GM23338 (cell line): Measurements from ENCODE around the gene AHNAK.

Experiments used
- EZH2phosphoT487 ChIP-seq: fragments of 200-600 bp; sonication (generic); IDR thresholded peaks from one replicate; pipeline ENCODE4 v1.8.1; 2018; ENCODE audit warnings: antibody characterized with exemption; ENCODE audit not compliant: unreplicated experiment
- JUNB ChIP-seq: IDR thresholded peaks from one replicate; pipeline ENCODE4 v1.6.1; 2016; ENCODE audit warnings: antibody characterized with exemption; ENCODE audit not compliant: unreplicated experiment
- TF ChIP-seq, protein P1 (sequence below), 2 experiments: fragments of 200-600 bp in 1 of 2; sonication (generic) in 1 of 2; conservative IDR thresholded peaks; 2 replicates each; pipeline versions ENCODE4 v1.5.1 to v1.6.1; 2016 to 2017; ENCODE audit warnings: antibody characterized with exemption in 2 of 2, low read depth in 2 of 2, mild to moderate bottlenecking in 2 of 2, moderate library complexity in 1 of 2
- TF ChIP-seq, protein P2 (sequence below): IDR thresholded peaks from one replicate; pipeline ENCODE4 v1.6.1; 2018; ENCODE audit warnings: antibody characterized with exemption; ENCODE audit not compliant: unreplicated experiment

DNA sequence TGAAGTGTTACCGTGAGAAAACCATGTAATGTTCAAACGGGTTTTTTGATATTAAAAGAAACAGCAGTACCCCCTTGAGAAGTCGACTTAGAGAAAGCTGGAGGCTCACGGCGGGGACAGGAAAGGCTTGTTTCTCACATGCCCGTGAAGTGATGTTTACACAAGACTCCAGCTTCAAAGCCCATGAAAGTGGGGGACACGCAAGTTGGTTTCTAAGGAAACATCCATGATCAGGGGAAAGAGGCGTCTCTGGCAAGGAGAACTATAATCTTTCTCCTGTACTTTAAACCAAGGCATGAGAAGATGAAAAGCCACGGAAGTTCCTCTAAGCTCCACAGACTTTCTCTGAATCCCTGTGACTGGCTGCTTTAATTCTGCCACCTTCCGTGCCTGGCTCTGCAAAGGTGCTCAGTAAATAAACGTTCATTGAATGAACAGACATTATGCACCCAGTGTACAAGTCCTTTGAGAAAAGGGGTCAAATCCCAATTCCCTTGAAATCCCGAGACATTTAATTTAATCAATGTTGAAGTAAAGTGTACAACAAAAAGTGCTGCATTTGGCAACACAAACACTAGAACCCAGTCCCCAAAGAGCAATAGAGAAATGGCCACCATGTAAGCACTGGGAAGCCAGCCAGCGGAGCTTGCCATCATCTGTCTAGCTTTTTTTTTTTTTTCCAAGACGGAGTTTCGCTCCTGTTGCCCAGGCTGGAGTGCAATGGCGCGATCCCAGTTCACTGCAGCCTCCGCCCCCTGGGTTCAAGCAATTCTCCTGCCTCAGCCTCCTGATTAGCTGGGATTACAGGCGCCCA is 58.7 kb downstream of the AHNAK start:
- no peak for TF ChIP-seq JUNB
- TF ChIP-seq, protein P1, sequence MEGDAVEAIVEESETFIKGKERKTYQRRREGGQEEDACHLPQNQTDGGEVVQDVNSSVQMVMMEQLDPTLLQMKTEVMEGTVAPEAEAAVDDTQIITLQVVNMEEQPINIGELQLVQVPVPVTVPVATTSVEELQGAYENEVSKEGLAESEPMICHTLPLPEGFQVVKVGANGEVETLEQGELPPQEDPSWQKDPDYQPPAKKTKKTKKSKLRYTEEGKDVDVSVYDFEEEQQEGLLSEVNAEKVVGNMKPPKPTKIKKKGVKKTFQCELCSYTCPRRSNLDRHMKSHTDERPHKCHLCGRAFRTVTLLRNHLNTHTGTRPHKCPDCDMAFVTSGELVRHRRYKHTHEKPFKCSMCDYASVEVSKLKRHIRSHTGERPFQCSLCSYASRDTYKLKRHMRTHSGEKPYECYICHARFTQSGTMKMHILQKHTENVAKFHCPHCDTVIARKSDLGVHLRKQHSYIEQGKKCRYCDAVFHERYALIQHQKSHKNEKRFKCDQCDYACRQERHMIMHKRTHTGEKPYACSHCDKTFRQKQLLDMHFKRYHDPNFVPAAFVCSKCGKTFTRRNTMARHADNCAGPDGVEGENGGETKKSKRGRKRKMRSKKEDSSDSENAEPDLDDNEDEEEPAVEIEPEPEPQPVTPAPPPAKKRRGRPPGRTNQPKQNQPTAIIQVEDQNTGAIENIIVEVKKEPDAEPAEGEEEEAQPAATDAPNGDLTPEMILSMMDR (conservative IDR thresholded peaks at IDR 0.05; ENCODE audit: low read depth in 2 of 2): no peak
- TF ChIP-seq, protein P2, sequence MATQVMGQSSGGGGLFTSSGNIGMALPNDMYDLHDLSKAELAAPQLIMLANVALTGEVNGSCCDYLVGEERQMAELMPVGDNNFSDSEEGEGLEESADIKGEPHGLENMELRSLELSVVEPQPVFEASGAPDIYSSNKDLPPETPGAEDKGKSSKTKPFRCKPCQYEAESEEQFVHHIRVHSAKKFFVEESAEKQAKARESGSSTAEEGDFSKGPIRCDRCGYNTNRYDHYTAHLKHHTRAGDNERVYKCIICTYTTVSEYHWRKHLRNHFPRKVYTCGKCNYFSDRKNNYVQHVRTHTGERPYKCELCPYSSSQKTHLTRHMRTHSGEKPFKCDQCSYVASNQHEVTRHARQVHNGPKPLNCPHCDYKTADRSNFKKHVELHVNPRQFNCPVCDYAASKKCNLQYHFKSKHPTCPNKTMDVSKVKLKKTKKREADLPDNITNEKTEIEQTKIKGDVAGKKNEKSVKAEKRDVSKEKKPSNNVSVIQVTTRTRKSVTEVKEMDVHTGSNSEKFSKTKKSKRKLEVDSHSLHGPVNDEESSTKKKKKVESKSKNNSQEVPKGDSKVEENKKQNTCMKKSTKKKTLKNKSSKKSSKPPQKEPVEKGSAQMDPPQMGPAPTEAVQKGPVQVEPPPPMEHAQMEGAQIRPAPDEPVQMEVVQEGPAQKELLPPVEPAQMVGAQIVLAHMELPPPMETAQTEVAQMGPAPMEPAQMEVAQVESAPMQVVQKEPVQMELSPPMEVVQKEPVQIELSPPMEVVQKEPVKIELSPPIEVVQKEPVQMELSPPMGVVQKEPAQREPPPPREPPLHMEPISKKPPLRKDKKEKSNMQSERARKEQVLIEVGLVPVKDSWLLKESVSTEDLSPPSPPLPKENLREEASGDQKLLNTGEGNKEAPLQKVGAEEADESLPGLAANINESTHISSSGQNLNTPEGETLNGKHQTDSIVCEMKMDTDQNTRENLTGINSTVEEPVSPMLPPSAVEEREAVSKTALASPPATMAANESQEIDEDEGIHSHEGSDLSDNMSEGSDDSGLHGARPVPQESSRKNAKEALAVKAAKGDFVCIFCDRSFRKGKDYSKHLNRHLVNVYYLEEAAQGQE: no peak
- TF ChIP-seq EZH2phosphoT487: no peak
